Fibroblast of mammary gland (primary cell): ENCODE results near the gene PHACTR2.

Experiments
- DNase-seq: peaks from one replicate; pipeline ENCODE4 v3.0.0-alpha.2; 2010; ENCODE audit warnings: low read depth
- H3K4me3 ChIP-seq: 2 replicates; pipeline ENCODE4 v1.5.1; 2011; ENCODE audit warnings: low read depth, mild to moderate bottlenecking, low read length, moderate library complexity; ENCODE audit not compliant: control insufficient read depth
- TF ChIP-seq, protein P1 (sequence below): conservative IDR thresholded peaks from 2 replicates; pipeline ENCODE4 v1.5.1; 2011; ENCODE audit warnings: low read depth, low read length, inconsistent platforms; ENCODE audit not compliant: control insufficient read depth, insufficient read depth

PHACTR2 gene

DNA sequence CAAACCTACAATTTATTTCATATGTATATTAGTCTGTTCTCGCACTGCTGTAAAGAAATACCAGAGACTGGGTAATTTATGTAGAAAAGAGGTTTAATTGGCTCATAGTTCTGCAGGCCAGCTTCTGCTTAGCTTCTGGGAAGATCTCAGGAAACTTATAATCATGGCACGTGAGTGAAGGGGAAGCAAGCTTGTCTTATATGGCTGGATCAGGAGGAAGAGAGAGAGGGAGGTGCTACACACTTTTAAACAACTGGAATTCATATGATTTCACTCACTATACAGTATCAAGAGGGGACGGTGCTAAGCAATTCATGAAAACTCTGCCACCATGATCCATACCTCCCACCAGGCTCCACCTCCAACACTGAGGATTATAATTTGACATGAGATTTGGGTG lies 29.9 kb downstream of the PHACTR2 start:
- TF ChIP-seq, protein P1, sequence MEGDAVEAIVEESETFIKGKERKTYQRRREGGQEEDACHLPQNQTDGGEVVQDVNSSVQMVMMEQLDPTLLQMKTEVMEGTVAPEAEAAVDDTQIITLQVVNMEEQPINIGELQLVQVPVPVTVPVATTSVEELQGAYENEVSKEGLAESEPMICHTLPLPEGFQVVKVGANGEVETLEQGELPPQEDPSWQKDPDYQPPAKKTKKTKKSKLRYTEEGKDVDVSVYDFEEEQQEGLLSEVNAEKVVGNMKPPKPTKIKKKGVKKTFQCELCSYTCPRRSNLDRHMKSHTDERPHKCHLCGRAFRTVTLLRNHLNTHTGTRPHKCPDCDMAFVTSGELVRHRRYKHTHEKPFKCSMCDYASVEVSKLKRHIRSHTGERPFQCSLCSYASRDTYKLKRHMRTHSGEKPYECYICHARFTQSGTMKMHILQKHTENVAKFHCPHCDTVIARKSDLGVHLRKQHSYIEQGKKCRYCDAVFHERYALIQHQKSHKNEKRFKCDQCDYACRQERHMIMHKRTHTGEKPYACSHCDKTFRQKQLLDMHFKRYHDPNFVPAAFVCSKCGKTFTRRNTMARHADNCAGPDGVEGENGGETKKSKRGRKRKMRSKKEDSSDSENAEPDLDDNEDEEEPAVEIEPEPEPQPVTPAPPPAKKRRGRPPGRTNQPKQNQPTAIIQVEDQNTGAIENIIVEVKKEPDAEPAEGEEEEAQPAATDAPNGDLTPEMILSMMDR, result no peak
- no peak for DNase-seq
- no peak overlapping the region for H3K4me3 ChIP-seq

- no peak overlapping the region for H3K4me3 ChIP-seq
- DNase-seq, result no peak
- TF ChIP-seq, protein P1, result no peak
Measured at GRCh38 chr6:143708889-143709288, 31.1 kb downstream of the PHACTR2 start.

DNA sequence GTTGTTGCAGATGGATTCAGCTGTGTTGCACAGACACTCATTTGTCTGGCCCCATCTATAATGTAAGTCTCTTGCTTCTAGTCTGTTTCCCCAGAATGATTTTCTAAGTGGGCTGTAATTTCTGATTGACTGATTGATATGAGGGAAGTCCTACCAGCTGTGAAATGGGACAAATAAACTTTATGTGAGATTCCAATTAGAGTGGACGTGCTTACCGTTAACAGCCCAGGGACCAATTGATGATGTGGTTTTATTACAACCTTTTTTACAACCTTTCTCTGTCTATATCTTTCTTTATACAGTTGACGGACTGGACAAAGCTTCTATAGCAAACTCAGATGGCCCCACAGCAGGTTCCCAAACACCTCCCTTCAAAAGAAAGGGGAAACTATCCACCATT lies 33.9 kb downstream of the PHACTR2 start:
- no peak overlapping the region for H3K4me3 ChIP-seq
- DNase-seq, result no peak
- TF ChIP-seq, protein P1, result no peak

- TF ChIP-seq, protein P1, result no peak
Measured at GRCh38 chr6:143718472-143718871, 40.7 kb downstream of the PHACTR2 start.

DNA sequence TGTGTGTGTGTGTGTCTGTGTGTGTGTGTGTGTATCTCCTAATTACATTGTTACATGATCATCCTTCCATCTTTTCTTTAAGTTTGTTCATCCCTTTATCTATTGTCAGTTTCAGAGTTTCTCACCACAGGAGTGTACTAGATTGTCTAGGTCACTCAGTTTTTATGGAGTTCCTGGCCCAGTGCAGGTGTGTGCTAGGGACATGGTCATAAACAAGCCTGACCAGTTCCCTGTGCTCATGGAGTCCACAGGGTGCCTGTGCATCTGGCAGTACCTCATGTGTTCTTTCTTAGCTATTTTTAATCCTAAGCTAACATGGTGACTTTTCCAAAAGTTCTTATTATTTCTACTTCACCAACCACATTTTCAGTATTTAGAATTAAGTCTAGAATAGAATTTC lies 43.9 kb downstream of the PHACTR2 start:
- no peak for DNase-seq

More at GRCh38 chr6:143718472-143718871, 40.7 kb downstream of the PHACTR2 start:
- no peak for DNase-seq
- H3K4me3 ChIP-seq, result no peak overlapping the region

DNA sequence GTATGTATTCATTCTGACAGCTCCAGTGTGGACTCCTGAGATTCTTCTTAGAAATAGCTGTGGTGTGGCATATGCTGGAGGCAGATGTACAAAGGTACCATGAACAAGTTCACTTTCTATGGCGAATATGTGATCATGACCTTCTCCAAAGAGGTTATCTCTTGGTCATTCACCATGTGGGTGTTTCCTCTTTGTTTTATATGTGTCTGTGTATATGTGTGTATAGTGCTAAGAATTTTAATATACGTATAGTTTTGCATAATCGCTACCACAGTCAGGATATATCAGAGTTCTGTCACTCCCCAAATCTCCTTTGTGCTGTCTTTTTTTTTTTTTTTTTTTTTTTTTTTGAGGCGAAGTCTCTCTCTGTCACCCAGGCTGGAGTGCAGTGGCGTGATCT lies 47.1 kb downstream of the PHACTR2 start:
- TF ChIP-seq, protein P1, result no peak
- H3K4me3 ChIP-seq, result no peak overlapping the region
- no peak for DNase-seq

More for the DNA sequence above, 43.9 kb downstream of the PHACTR2 start:
- no peak overlapping the region for H3K4me3 ChIP-seq
- TF ChIP-seq, protein P1, result no peak
